GM12875 (cell line): ENCODE results near the gene TMC8.

ENCODE experiments used
- H3K4me3 ChIP-seq: one replicate; pipeline ENCODE4 v1.5.1; 2011; ENCODE audit warnings: low read depth, low read length, control low read depth
- TF ChIP-seq, protein P1 (sequence below): IDR thresholded peaks from 2 replicates; pipeline ENCODE4 v1.5.1; 2011; ENCODE audit warnings: low read depth, mild to moderate bottlenecking, control low read depth, inconsistent platforms, low read length, moderate library complexity, borderline replicate concordance; ENCODE audit not compliant: insufficient read depth

TMC8 gene

DNA sequence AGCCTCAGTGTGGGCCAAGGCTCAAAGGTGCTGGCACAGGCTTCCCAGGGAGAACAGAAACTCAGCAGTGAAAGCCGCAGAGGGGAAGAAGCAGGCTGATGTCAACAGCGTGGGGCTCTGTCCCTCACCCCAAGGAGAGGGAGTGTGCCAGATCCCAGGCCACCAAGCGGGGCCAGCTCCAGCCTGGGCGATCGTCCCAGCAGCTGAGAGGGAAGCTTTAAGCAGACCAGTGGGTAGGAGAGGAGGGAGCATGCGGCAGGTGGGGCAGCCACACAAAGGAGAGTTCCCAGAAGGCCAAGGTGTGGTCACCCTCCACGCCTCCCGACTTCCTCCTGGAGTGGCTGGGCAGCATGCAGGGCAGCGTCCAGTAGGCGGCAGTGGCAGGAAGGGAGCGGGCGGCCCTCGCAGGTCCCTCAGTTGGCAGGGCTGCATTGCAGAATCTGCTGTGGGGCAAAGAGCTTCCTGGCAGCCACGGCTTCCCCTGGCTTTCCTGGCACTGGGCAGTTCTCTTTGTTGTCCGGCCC is 43.8 kb downstream of the TMC8 start:
- TF ChIP-seq, protein P1, sequence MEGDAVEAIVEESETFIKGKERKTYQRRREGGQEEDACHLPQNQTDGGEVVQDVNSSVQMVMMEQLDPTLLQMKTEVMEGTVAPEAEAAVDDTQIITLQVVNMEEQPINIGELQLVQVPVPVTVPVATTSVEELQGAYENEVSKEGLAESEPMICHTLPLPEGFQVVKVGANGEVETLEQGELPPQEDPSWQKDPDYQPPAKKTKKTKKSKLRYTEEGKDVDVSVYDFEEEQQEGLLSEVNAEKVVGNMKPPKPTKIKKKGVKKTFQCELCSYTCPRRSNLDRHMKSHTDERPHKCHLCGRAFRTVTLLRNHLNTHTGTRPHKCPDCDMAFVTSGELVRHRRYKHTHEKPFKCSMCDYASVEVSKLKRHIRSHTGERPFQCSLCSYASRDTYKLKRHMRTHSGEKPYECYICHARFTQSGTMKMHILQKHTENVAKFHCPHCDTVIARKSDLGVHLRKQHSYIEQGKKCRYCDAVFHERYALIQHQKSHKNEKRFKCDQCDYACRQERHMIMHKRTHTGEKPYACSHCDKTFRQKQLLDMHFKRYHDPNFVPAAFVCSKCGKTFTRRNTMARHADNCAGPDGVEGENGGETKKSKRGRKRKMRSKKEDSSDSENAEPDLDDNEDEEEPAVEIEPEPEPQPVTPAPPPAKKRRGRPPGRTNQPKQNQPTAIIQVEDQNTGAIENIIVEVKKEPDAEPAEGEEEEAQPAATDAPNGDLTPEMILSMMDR: no peak
- no peak overlapping the region for H3K4me3 ChIP-seq

DNA sequence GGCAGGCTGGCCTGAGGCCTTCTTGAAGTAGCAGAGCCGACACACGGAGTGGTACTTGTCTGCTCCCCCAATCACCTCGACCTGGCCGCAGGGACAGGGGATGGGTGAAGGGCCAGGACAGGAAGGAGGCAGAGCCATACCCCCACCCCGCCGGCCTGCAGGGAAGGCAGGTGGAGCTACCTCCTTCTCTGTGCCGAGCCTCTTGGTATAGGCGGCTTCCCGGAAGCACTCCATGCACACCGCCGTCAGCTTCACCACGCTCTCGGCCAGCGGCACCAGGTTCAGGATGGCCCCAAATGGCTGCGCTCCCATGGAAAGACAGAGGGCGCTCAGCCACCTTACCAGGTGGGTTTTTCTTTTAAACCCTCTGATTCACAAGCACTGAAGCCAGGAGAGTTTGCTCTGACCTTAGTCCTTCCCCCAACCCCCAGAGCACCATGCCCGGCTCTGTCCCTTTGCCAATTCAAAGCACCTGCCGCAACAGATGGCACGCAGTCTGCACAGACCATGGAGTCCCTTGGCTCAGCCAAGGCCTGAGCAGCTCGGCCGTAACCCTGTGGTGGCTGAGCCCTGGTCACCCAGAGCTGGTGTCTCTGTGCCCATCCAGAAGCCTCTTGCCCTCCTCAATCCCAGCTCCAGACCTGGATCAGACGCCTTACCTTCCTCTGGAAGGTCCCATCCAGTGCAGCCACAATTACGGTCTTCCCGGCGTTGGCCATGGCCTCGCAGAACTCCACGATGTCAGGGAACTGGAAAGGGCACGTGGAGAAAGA is 44.5 kb downstream of the TMC8 start:
- H3K4me3 ChIP-seq: no peak overlapping the region
- TF ChIP-seq, protein P1: 0 out of 2 replicates have a peak, but pooled peaks have one; percentile 7

DNA sequence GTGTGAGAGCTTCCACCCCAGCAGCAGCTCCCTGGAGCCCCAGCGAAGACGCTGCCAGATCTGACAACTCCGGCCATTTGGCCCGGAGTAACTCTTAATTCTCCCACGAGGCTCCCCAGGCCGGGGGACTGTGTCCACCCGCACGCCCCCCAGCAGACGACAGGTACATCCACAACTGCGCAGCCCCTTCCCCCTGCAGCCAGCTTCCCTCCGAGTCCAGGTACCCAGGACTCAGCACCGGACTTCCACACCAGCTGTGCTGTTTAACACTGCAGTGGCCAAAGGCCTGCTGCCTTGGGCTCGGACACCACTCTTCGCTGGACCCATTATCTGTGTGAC is 45.0 kb downstream of the TMC8 start:
- TF ChIP-seq, protein P1: no peak
- H3K4me3 ChIP-seq: no peak overlapping the region

DNA sequence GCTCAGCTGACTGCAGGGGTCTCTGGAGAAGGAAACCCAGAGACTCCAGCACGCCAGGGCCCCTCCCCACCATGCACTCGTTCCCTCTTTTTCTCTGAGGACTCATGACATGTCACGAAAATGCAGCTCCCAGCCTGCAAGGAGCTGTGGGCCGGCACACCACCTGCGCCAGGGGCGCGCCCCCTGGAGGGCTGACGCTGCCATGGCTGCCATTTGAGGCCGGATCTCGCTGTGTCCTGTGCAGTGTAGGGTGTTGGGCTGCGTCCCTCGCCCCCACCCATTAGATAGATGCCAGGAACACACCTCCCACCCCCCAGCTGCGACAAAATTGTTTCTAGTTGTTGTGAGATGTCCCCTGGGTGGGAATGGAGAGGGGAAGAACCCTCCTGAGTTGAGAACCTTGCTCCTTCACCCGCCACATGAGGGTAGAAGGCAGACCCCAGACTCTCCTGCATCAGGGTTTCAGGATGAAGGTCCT is 46.0 kb downstream of the TMC8 start:
- H3K4me3 ChIP-seq: no peak overlapping the region
- TF ChIP-seq, protein P1: peak; percentile 99

DNA sequence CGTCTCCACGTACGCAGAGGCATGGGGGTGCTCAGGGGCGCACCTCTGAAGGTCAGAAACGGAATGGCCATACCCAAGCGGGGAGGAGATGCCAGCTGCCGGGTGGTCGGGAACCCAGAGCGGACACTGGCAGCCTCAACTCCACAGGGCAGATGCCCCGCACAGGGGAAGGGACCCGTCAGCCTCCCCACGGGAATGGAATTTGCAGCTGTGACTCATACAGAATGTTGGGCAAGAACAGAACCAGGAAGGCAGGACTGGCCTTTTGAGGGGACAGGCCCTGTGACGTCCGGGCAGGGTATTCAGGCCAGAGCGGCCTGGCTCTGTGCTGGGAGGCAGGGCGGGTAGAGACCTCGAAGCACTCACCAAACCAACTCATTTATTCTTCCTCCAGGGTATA is 48.8 kb downstream of the TMC8 start:
- TF ChIP-seq, protein P1: no peak

DNA sequence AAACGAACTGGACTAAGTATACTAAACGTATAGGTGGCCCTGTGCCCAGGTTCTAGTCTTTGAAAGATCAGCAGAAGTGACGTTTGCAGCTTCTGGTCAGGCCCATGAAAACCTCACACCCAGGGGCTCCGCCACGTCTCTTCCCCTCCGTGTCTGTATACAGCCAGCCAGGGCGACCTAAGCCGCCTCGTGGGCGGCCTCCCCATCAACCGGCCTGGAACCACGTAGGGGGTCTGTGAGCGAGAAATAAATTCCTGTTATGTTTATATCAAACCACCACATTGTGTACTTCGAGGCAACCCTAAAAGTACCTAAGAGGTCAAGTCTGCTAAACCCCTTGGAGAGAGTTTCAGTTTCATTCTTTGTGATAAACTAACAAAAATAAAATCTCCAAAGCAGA is 49.5 kb downstream of the TMC8 start:
- TF ChIP-seq, protein P1: no peak
- H3K4me3 ChIP-seq: no peak overlapping the region

More for the DNA sequence above, 48.8 kb downstream of the TMC8 start:
- no peak overlapping the region for H3K4me3 ChIP-seq

DNA sequence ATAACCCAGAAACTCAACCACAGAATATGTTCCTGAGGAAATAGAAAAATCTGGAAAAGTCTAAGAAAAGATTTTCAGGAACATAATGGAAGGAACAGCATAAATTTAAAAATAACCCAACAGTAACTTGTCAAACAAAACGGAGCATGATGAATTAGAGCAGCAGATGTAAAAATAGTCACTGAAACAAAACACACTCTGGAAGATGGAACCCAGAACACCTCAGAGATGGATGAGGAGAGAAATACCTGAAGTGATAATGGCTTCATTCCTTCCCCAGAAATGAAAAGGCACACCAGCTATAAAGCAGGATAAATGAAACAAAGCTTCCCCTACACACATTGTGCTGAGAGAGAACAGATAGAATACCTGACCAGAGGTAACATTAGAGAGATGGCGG is 49.9 kb downstream of the TMC8 start:
- H3K4me3 ChIP-seq: no peak overlapping the region
- TF ChIP-seq, protein P1: no peak
